GM18508 (cell line): ENCODE data around the gene LMCD1.

Experiments
- ATAC-seq: cut with Tn5 transposase; IDR thresholded peaks from one replicate; pipeline ENCODE4 v1.9.1; 2021; ENCODE audit warnings: moderate number of reproducible peaks; ENCODE audit not compliant: insufficient read depth, unreplicated experiment

The LMCD1 gene

DNA sequence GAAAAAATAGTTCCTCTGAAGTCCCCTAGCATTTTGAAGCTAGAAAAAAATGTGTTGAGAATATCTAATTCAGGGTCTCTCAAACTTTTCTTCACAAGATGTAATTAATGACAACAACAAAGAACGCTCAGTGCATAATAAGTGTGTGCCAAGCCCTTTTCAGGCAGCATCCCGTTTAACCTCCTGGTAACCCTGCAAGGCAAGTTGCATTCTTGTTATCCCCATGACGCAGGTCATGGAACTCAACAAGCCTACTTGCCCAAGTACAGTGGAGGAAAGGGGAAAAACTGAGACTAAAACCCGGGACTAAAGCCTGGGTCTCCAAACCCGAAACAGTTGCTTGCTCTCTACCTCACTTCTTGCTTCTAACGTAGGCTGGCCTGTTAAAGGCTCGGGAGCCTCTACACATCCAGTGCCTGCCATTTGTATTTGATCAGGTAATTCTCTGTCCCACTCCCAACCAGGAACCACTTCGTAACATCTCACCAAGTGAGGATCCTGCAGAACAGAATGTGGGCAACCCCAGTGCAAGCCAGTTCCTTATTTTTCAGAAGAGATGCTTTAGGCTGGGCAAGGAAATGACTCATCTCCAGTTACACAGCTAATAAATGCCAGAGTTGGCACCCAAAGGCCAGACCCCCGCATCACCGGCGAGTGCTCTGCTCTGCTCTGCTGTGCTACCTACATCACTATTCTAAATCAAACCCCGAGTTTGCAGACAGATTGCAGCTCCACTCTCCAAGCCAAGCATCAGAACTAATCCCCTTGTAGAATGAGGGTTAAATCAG lies 28.3 kb downstream of the LMCD1 start:
- ATAC-seq: no peak

DNA sequence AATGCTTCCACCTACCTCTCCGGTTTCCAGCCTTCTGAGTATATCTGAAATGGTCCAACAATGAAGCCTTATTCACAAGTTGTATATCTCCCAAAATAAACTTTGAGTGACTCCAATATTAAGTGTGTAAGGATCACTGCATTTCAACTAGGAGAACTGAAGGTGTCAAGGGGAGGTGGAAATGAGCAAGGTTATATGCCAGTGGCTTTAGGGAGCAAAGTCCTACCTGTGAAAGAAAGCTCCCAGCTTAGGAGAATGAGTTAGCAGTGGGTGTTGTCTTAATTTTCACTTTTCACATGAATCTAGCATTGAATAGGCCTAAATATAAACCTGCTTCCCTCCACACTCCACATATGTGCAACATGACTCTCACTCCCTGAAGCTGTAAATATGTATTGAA lies 29.0 kb downstream of the LMCD1 start:
- ATAC-seq: no peak

DNA sequence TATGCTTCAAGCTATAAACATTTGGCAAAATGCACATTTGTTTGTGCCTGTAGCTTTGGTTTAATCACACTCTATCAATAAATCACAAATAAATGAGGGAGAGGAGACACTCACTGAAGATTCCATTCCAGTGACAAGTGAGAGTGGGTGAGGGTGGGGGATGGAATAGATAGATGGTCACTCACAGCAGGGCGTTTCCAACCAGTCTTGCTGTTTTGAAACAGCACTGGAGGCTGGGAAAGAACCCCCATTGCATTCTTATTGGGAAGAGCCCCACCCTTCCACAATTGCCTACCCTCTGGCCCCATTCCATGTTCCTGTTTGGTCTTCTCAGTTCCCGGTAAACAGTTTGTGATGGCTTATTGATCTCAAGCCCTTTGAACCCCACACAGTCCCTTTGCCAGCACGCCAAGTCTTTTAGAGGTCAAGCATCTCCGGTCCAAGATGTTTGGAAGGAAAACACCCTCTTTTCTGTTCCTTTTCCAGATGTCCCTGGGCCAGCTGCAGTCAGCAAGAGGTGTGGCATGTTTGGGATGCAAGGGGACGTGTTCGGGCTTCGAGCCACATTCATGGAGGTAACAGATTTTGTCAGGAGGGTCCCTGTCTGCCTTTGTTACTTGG lies 30.7 kb downstream of the LMCD1 start:
- no peak for ATAC-seq

DNA sequence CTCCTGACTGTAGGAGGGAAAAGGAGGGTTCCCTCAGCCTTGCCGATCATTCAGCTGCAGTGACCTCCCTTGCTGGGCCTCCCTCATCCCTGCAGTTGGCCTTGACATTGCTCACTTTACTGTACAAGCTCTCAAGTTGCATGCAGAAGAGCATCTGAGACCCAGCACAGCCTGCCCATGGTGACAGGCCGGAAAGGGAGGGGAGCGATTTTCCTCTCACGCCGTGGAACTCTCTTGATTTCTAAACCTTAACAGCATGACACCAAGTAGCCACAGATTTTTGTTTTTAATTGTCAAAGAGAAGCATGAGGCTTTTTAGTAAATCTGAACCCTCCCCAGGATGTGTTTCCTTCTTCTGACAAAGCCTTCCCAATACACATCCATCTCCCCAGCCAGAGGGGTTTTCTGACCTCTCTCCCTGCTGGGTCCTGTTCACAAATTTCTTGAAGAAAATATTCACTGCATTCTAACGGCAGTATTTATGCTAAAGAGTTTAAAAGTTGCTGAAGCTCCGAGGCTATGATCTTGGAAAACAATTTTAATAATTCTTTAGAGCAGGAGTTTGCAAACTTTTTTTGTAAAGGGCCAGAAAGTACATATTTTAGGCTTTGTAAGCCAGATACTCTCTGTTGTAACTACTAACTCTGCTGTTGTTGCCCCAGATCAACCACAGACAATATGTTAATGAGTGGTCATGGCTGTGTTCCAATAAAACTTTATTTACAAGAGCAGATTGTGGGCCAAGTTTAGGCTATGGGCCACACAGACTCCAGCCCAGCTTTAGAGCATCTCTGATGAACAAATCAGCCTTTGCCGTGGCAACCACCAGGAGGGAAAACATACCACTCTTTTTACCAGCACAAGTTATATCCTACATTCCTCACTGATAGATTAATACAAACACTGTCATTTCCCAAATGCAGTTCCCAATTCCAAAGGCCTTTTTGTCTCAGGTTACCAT lies 34.8 kb downstream of the LMCD1 start:
- ATAC-seq: no peak

DNA sequence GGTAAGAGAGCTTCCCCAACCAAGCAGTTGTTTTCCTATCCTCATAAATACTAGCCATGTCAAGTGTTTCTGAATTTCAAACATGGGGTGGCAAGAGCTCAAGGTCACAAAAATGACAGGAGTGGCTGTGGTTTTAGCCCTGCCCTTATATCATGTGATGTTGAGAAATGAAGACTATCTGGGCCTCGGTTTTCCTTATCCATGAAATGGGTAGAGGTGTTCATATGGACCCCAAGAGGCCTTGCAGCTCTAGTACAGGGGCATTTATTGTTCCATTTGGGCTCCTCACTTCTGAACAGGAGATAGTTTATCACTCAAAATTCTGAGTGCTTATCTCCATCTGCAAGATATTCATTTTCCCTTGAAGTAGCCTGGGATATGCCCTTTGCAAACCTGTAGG lies 35.8 kb downstream of the LMCD1 start:
- ATAC-seq: no peak

DNA sequence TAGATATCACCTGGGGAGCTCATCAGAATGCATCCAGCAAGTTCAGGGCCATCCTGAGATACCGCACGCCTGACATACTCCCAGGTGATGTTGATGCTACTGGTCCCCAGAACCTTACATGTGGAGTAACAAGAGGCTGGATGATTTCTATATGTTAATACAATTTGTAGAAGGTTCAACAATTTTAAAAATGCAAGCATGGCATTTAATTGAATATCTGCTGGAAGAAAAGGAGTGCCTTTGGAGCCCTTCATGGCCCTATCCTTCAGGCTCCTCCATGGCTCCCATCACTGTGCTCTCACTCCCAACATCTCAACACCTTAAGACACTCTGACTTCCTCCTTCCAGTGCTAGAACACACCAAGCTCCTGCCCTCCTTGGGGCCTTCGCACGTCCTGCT lies 36.6 kb downstream of the LMCD1 start:
- no peak for ATAC-seq

DNA sequence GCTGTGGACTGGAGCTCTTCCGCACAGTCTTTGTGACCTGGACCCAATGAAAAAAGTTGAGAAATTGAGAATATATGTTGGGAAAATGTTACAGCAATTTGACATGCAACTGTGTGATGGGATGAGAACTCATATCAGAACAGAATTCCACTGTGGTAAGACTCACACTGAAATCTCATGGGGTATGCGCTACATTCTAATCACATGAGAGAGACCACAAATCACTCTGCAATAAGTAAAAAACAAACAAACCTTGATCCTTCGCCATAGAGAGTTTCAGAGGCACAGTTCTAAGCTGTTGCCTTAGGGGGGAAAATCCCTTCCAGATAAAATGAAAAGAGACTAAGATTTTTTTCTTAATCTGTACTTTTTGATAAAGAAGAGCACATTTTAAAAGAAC lies 37.3 kb downstream of the LMCD1 start:
- ATAC-seq: no peak

DNA sequence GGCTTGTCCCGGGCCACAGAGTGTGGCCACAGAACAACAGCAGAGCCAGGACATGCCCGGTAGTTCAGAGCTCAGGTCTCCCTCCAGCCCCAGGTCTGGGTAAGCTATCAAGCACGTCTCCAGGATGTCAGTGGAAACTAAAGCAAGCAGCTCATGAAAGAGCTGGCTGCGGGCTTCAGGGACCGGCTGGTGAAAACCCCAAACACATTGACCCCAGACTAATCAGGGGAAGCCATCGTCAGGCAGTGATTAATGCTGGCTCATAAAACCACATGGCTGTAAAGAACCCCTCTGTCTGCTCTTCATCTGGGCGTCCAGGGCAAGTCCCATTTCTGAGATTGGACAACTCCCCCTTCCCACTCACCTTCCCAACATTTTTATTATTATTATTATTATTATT lies 37.8 kb downstream of the LMCD1 start:
- no peak for ATAC-seq

DNA sequence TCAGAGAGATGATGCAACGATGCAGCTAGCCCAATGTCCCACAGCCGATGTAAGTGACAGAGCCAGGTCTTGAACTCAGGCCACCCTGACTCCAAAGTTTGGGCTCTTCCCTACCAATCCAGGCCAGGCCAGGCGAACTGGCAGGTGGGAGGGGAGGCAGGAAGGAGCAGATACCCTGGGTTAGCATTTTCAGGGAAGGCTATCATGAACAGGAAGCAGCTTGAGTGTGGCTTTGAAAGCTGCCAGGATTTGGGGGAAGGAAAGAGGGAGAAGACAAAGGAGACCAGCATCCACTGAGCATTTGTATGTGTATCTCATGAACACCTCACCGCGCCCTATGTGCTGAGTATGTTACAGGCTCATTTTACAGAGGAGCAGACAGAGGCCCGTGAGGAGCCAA lies 38.8 kb downstream of the LMCD1 start:
- no peak for ATAC-seq

DNA sequence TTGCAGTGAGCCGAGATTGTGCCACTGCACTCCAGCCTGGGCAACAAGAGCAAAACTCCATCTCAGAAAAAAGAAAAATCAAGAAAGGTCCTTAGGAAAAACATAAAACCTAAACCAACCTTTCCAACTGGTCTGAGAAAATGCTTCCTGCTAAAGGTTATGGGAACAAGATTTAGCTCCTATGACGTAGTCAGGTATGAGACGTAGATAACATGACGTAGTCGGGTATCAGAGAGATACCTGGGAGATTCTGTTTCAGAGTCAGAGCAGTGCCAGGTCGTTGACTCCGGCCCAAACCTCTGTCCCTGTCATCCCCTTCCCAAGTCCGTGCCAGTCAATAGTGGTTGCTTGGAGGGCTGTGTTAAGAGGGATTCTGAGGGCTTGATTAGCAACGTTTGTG lies 39.9 kb downstream of the LMCD1 start:
- ATAC-seq: no peak

DNA sequence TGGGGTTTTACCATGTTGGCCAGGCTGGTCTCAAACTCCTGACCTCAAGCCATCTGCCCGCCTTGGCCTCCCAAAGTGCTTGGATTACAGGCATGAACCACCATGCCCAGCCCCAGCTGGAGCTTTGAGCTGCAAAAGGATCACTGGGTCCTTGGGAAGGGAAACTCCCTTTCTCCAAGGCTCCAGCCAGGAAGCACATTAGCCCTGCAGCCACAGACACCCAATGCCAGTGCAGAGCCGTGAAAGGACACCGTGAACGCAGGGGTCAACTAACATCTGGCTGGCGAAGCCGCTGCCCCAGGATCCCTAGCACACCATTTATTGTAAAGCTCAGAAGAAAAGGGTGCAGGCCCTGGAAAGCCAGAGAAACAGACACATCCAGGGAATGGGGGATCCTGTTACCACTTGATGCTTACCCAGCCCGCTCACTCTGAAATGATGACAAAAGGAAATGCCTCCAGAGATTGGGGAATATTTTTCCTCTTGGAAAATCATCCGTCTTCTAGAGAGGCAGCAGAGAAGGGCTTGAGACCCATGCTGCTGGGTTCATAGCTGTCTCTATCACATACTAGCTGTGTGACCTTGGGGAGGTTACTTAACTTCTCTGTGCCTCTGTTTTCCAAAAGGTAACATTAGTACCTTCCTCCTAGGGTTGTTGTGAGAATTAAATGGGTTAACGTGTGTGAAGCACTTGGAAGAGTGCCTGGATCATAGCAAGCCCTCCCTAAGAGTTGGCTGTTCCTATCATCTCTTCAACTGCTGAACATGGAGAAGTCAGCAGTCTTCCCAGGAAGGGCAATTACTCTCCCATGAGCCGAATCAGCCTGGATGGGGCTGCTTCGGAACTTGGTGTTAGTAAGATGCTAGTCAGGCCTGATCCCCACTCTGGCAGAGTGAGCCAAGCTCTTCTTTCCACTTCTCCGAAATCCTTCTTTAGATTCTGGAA lies 40.8 kb downstream of the LMCD1 start:
- no peak for ATAC-seq

DNA sequence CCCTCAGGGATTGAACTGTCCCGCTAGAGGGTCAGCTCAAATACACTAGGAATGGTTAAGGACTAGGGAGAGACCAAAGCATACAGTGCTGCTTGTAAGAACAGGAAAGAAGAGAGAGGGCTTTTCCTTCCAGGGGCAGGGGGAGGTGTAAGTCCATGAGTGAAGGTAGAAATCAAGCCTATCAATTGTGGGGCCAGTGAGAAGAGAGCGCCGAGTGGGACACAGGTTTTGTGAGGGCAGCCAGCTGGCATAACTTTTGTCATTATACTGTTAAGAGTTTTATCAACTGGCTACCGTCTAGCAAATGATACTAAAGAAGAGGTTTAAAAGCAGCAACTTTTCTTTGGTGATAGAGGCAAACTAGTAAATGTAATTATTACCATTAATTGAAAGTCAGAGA lies 45.0 kb downstream of the LMCD1 start:
- ATAC-seq: no peak

DNA sequence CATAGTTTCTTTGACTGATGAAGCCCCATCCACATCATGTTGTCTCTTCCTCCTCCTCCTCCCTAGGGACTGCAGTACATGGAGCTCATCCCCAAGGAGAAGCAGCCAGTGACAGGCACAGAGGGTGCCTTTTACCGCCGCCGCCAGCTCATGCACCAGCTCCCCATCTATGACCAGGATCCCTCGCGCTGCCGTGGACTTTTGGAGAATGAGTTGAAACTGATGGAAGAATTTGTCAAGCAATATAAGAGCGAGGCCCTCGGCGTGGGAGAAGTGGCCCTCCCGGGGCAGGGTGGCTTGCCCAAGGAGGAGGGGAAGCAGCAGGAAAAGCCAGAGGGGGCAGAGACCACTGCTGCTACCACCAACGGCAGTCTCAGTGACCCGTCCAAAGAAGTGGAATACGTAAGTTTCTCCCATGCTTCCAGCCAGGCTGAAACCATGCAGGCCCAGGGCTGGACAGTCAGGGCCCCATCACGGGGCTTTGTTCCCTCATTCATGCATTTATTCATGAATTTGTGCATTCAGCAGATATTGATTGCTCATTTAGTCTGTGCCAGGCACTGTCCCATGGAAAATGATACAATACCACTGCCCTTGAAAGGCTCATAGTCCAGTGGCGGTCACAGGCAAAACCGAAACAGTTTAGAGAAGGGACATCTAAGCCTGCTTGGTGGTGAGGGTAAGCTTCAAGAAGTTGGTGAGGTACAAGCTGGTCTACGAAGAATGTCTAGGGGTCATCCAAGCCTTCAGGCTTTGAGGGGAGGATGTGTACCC lies 47.1 kb downstream of the LMCD1 start:
- no peak for ATAC-seq

DNA sequence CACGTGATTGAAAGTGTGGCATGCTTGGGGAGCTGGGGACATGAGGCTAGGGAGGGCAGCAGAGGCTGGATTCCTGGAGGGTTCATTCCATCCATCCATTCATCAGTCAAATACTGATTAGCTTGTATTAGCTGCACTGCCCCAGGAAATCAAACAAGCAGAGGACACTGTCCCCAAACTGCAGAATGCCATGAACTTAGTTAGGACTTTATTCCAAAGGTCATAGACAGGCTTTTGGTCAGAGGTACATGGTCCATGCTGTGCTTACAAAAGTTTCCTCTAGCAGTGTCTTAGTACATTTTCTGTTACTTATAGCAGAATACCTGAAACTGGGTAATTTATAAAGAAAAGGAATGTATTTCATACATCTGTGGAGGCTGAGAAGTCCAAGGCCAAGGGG lies 47.7 kb downstream of the LMCD1 start:
- ATAC-seq: no peak

DNA sequence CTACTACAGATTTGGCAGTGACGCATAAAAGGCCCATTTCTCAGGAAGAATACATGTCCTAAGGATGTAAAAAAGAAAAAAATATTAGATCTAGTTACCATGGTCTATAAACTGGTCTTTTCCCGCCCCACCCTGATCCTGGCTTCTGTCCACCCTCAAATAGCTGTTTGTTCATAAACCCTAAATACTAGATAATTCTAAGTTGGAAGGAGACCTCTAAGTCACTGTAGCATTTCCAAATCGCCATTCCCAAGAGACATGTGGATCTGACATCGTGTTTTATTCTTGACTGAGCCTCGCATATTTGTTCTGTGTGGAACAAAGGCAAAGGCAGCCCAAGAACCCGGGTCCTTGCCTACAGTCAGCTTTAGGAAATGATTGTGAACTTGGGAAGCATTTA lies 49.0 kb downstream of the LMCD1 start:
- ATAC-seq: no peak

DNA sequence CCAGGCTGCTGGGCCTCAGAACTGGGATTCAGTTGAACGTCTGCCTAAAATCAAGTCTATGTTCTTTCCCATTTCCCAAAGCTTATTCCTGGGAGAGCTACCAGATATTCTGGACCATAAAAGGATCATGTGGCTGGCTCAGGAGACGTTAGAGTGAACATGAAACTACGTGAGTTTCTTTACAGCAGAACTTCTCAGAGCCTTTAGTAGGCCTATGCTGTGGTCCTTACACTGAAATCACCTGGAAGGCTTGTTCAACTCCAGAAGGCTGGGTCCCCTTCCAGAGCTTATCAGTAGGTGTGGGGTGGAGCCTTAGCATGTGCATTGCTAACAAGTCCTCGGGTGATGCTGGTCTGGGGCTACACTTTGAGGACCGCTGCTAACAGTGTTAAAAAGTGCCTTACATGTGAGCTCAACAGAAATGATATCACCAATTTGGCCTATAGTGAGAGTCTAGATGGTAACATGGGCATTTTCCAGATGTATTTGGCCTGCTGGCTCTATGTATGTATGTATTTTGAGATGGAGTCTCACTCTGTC lies 50.7 kb downstream of the LMCD1 start:
- no peak for ATAC-seq

DNA sequence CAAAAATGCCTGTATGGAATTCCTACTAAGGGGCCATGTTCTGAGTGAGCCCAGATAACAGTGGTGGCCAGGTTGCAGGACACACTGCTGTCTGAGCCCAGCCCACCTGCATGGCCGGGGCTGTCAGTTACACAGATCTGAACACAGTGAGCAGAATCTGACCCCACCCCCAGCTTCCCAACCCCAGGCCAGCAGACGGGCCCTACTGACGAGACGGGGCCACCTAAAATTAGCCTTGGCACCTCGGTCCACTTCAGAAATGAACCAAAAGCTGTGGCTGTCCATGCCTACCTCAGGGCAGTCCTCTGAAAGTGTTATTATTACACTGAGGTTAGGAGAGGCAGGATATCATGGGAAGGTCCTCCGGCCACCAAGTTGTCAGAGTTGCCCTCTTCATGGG lies 51.8 kb downstream of the LMCD1 start:
- no peak for ATAC-seq

DNA sequence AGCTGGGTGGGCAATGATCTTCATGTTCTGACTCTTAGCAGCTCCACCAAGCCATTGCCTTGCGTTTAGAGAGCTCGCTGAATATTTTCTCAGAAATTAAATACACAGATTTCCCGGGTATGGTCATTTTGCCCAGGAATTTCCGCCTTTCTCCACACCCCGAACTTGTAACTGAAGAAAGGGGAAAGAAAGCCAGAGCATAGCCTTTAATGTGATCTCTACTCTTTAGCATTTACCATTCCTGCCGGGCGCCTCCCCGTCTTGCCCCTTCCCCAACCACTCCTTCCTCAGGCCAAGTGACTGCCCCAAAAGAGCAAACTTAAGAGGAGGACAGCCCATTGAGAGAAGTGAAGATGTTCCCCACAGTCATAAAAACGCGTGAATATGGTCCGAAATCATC lies 53.1 kb downstream of the LMCD1 start:
- no peak for ATAC-seq

DNA sequence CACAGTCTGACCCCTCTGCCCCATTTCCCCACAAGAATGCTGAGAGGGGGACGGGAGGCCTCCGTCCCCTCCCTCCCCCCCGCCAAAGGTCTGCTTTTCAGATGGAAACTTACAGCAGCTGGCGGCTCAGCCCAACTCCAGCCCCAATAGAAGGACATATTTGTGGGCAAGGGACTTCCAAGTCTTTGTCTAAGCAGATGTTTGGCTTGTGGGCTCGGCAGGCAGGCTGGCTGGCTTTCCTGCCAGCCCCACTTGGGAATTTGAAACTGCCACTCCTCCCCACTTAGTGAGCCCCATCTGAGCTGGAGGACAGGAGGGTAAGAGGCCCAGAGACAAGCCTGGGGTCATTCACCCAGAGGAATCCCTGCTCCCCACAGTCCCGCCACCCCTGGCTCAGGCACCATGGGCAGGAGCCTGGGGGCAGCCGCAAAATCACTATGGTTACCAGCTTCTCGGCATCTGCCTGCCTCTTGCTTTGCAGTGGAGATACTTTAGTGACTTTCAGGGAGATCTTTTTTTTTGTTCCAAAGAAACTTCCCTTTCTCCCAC lies 53.6 kb downstream of the LMCD1 start:
- no peak for ATAC-seq
